ENCODE results near the gene TST.

Gene TST

GRCh38 chr22:37019309-37020191 lies at the start of gene TST, which contains the start of gene MPST:
TSS of gene TST (minus strand) at chr22:37019447. CDS start at chr22:37018732, 715 bp downstream.
TSS of gene MPST (plus strand) at chr22:37019742. CDS start at chr22:37019837, 95 bp downstream.
- DNase-seq: peak; percentile 40

- DNase-seq: no peak
Observed at GRCh38 chr22:37068859-37069258, 49.6 kb upstream of the TST start.

- no peak for DNase-seq
Observed at GRCh38 chr22:37067428-37067827, 48.2 kb upstream of the TST start.

DNA sequence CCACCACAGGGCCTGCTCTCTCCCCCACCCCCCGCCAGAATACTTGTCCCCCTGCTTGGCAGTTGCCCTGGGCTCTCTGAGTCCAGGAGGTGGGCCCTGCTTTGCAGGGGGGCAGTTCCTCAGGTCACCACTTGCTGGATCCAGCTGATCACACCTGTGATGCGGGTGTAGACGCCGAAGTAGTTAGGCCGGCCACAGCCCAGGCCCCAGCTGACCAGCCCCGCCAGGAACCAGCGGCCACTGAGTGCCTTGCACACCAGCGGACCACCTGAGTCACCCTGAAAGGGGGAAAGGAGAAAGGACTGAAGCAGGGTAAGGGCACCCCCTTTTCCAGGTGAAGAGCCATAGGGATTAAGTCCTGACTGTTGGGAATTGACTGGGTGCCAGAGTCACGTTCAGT lies 46.7 kb upstream of the TST start:
- DNase-seq: no peak

GRCh38 chr22:37065180-37065579 lies 45.9 kb upstream of the TST start:
- DNase-seq: no peak

DNA sequence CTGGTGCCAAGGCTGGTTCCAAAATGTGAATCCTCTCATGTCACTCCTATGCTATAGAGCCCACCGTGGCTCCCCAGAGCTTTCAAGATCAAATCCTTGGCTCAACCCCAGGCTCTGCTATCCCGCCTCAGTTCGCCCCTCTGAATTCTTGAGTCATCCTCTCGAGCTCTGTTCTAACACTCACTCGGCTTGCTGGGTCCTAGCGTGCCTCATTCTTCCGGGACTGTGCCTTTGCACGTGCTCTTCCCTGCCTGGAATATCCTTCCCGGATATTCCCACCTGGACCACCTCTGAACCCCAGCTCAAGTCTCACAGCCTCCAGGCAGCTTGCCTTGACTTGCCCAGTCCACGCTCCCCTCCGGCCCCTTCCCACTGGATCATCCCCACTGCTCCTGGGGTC lies 45.3 kb upstream of the TST start:
- no peak for DNase-seq

GRCh38 chr22:37063431-37064420 lies 44.5 kb upstream of the TST start:
- DNase-seq: no peak

DNA sequence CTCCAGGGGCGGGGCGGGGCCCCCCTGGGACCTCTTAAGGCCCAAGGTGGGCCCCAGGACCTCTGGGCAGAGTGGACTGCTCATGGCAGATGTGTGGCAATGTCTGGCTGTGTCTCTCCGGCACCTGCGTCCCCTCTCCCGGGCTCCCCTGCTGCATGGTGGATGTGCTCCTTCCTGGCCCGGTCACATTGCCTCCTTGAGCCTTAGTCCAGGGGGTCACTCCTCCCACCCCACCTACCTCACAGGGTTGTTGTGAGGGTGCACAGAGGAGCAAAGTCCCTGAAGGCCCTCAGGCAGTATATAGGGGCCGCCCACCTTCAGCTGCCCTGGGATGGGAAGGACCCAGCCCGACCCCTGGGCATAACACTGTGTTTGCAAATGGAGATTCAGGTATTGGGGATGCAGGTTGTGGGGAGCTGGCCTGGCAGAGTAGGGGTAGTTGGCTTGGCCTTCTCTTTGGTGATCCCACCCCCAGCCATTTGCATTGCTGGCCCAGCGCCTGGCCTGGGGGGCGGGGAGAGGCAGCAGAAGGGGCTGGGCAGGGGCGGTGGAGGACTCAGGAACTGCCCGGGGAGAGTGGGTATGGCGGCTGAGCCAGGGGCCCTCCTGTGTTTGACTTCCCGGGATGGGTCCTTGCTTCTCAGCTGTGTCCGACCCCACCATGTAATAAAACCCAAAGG lies 43.6 kb upstream of the TST start:
- no peak for DNase-seq

DNA sequence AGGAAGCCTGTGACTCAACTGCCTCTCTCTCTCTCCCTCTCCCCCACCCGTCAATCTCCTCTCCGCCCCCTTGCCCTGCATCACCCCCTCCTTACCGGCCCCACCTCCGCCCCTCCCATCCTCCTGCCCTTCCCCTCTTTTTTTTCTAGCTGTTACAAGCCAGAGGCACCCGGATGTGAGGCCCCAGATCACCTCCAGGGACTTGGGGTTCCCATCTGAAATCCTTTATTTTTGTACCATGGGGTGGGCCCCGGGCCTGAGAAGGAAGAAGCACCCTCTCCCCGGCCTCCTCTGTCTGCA lies 43.1 kb upstream of the TST start:
- no peak for DNase-seq

GRCh38 chr22:37061611-37062375 lies 42.5 kb upstream of the TST start:
- no peak for DNase-seq

DNA sequence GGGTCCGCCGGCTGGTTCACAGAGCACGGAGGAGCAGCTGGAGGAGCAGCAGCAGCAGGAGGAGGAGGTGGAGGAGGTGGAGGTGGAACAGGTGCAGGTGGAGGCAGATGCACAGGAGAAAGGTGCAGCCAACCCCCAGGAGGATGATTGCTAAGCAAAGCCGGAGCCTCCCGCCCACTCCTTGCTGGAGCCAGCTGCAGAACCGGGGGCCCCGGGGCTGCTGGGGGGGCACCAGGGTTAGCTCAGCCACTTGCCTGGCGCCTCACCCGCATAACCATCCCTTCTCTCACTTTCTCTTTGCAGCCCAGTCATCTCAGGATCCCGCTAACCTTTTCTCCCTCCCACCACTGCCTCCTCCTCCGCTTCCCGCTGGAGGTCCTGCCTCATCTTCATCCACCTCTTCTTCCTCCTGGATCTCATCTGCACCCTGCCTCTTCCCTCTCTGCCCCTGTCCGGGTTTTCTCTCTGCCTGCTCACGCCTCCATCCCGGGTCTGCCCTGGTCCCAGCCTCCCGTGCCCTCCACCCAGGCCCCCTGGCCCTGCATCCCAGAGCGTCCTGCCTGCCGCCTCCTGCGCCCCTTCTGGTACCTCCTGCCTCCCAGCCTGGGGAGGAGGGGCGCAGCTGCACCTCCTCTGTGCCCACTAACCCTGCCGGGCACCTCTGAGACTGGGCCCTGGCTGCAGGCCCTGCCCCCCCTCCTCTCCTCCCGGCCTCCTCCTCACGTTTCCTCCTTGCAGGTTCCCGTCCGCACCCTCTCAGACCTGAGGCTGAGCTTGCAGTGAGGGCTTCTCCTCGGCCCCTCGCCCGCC lies 41.8 kb upstream of the TST start:
- DNase-seq: peak; percentile 43

DNA sequence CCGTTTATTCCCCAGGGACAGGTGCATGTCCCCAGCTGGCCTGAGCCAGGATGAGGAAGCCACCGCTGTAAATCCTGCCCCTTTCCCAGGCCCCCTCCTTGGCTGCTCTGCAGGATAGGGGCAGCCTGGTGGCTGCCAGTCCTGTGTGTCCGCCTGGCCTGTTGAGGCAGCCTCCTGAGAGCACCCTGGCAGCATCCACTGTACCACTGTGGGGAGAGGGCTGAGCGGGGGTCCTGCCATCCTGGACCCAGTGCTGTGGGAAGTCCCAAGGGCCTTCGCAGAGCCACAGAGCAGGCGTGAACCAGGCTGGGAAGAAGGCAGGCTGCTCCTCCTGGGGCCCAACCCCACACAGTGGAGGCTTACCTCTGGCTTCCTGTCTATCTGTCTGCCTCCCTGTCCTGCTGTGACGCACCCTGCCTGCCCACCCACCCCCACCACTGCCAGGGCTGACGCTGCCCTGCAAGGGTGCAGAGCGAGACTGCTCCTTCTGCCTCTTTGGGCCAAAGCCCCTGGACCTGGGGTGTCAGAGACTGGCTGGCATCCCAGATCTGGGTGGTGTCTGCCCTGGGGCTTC lies 40.7 kb upstream of the TST start:
- no peak for DNase-seq

DNA sequence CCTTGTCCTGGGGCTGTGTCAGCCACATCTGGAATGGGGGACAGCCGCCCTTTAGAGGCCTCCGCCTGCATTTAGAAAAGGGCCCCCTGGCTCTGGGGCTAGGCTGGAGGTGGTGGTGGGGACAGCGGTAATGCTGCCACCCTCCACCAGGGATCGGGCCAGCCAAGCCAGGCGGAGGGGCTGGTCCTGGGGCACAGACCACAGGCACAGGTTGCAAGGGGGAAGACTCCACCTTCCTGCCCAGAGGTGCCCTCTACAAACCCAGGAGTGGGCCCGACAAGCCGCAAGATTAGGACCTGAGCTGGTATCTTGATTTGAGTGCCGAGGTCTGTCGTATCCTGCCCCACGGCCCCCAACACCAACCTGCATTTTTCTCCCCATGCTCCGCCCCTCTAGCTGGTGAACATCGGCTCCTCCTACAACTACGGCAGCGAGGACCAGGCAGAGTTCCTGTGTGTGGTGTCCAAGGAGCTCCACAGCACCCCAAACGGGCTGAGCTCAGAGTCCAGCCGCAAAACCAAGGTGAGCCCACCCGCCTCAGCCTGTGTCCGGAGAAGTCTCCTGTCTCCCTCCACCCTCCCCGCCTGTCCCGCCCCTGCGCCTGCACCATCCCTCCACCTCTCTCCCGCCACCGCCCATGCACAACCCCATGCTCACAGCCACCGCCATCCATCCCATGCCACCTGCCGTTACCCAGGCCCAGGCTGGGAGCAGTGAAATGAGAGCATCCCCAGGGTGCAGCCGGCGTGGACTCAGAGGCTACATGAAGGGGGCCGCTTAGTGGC lies 39.9 kb upstream of the TST start:
- DNase-seq: no peak

DNA sequence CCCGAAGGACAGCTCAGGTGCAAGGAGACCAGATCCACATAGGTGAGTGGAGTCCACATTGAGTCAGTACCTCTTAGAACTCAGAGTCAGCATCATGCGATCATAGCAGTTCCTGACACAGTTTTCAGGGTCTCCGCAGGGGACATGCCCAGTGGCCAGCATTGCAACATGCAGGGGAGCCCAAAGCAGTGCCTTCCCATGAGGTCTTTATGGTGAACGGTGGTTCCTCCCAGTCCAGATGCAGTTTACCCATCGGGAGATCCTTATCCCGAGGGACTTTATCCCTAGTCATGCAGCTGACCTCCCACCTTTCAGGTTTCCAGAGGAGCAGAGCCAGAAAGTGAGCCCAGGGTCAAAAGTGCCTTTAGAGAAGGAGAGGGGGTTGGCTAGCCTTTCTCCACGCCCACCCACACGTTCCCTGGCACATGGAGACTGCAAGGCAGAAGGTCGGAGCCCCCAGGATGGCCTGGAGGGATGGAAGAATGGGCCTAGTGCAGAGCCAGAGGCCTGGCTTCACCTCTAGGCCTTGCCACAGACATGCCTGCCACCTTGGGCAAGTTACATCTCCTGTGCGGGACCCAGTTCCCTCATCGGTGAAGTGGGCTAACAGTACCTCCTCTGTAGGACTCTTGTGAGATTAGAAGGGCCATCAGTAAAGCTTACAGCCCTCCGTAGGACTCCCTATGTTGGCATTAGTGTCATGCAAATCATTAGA lies 38.7 kb upstream of the TST start:
- no peak for DNase-seq

- DNase-seq: no peak
Observed at GRCh38 chr22:37057226-37057625, 38.0 kb upstream of the TST start.

DNA sequence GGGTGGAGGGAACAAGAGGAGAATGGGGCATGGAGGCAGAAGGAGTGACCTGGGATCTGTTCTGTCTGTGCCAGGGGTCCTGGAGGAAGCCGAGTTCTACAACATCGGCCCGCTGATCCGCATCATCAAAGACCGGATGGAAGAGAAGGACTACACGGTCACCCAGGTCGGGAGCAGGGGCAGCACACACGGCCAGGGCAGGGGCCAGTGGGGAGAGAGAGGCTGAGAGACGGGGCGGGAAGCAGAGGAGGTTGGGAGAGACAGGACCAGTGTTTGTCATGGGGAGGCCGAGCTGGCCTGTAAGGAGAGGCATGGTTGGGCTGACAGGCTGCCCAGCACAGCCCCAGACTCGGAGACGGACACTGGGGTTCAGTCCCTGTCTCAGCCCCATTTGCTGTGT lies 37.0 kb upstream of the TST start:
- DNase-seq: no peak

DNA sequence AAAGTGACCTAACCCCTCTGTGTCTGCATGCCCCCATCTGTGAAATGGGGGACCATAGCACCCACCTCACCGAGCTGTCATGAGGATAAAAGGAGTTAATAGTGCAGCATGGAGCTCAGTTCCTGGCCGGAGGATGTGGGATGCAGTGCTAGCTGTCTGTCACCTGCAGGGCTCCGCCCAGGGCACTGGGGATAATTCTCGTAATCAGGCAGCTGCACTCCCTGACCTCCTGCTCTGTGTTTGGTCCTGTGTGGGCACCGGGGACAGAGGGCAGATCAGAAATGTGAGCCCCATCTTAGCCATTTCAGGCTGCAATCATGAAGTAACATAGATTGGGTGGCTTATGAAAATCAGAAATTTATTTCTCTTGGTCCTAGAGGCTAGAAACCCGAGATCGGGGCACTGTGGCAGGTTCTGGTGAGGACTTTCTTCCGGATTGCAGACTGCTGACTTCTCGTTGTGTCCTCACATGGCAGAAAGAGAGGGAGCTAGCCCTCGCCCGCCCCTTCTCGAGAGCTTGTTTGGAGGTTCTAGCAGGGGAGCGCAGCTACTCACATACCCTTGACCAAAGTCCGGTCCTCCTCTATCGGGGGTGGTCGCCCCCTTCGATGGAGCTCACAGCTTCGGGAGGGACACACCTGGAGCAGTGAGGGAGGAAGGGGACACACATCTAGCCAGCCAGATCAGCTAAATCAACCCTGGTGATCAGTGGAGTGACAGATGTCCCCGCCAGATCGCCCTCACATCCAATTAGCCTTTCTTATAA lies 35.5 kb upstream of the TST start:
- no peak for DNase-seq

DNA sequence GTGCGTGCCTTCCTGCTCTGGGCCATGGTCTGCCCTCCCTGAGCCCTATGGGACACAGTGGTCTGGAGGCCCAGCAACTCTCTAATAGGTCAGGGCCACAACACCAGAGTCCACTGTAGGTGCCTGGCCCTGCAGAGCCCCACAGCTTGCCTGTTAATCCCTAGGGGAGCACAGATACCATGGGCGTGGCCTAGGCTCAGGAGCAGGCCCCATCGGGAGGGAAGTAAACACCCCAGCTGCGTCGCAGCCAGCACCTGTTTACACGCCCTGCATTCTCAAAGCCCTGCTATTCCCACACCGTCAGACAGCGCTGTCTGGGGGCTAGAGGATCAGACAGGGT lies 34.8 kb upstream of the TST start:
- DNase-seq: no peak
